ENCODE results near the gene FIGNL2. TPM values are rescaled to one million over a fixed set of nuclear protein-coding genes. Genes with fewer than 3 reads are reported as not detected.

Gene FIGNL2, protein sequence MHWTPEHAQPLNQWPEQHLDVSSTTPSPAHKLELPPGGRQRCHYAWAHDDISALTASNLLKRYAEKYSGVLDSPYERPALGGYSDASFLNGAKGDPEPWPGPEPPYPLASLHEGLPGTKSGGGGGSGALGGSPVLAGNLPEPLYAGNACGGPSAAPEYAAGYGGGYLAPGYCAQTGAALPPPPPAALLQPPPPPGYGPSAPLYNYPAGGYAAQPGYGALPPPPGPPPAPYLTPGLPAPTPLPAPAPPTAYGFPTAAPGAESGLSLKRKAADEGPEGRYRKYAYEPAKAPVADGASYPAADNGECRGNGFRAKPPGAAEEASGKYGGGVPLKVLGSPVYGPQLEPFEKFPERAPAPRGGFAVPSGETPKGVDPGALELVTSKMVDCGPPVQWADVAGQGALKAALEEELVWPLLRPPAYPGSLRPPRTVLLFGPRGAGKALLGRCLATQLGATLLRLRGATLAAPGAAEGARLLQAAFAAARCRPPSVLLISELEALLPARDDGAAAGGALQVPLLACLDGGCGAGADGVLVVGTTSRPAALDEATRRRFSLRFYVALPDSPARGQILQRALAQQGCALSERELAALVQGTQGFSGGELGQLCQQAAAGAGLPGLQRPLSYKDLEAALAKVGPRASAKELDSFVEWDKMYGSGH
- total RNA-seq (0.27 TPM), polyA plus RNA-seq (under 1 TPM in 2 of 4 donors, not detected in 2; 0.06 to 0.10 TPM)

DNA sequence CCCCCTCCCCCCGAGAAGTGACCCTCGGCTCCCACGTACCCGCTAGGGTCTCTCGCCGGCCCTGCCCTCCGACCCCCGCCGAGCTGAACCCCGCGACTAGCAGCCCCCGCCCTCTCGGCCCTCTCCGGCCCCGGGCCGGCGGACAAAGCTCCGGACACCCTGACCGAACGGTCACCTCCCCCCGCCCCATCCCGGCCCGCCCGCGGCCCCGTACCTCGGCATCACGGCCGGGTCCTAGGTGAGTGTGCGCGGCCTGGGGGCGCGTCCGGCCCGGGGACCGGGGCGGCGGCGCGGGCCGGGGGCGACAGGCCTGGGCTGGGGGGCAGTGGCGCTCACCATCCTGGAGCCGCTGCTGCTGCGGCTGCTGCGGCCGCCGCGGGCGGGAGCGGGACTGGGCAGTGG lies at the start of gene FIGNL2:
Gene FIGNL2 (minus strand): TSS at position 393 of the 402 bp plus-strand sequence. CDS start 26,305 bp downstream, outside the sequence.
- H3K4me3 ChIP-seq (ENCODE audit: low read depth, low read length) = no peak within 1 kb of the TSS
- Mint-ChIP-seq H3K27ac (no peak within 1 kb of the TSS), H3K4me1 (peaks cover 0 to 17% (median under 1%) of the 10 kb centered on the region in 4 donors), H3K9me3 (no peaks in the 10 kb centered on the region), H3K27me3 (peaks cover 80% of the 10 kb centered on the region), H3K4me3 (peak within 1 kb of the TSS in 2 of 4 donors; percentile 55 to 69), H3K36me3 (peaks cover 4% of the 10 kb centered on the region)
- H3K4me1 ChIP-seq (ENCODE audit: control insufficient read depth, insufficient read depth, low read length, poor library complexity, severe bottlenecking) = peaks cover 13% of the 10 kb centered on the region
- peaks cover 4% of the 10 kb centered on the region for H3K27me3 ChIP-seq (ENCODE audit: control insufficient read depth, insufficient read depth, low read length)
- H3K9me3 ChIP-seq (ENCODE audit: control insufficient read depth in 2 of 2, low read length in 2 of 2) = no peaks in the 10 kb centered on the region
- H3K27ac ChIP-seq (ENCODE audit: insufficient read depth, low read length, poor library complexity, severe bottlenecking) = no peak within 1 kb of the TSS
- ATAC-seq (ENCODE audit: low read depth in 2 of 2) (no peak), DNase-seq (no peak)
- H3K36me3 ChIP-seq (ENCODE audit: control insufficient read depth, insufficient read depth, low read length) = no peaks in the 10 kb centered on the region

- DNase-seq (no peak), ATAC-seq (ENCODE audit: low read depth in 2 of 2) (no peak)
- Histone ChIP-seq H3K27ac (ENCODE audit: insufficient read depth, low read length, poor library complexity, severe bottlenecking) (no peak overlapping the region), H3K4me3 (ENCODE audit: low read depth, low read length) (no peak overlapping the region), H3K9me3 (ENCODE audit: control insufficient read depth in 2 of 2, low read length in 2 of 2) (no peaks in the 10 kb centered on the region), H3K36me3 (ENCODE audit: control insufficient read depth, insufficient read depth, low read length) (no peaks in the 10 kb centered on the region), H3K27me3 (ENCODE audit: control insufficient read depth, insufficient read depth, low read length) (no peaks in the 10 kb centered on the region), H3K4me1 (ENCODE audit: control insufficient read depth, insufficient read depth, low read length, poor library complexity, severe bottlenecking) (no peaks in the 10 kb centered on the region)
- Mint-ChIP-seq H3K4me3 (no peak overlapping the region), H3K9me3 (no peaks in the 10 kb centered on the region), H3K27me3 (peaks cover 26% of the 10 kb centered on the region), H3K36me3 (no peaks in the 10 kb centered on the region), H3K4me1 (no peaks in the 10 kb centered on the region), H3K27ac (no peak overlapping the region)
Measured at GRCh38 chr12:51897181-51897580, 48.7 kb upstream of the FIGNL2 start.

GRCh38 chr12:51896236-51896635 lies 47.7 kb upstream of the FIGNL2 start:
- Mint-ChIP-seq H3K27me3 (peaks cover 30% of the 10 kb centered on the region), H3K9me3 (no peaks in the 10 kb centered on the region), H3K4me1 (no peaks in the 10 kb centered on the region), H3K36me3 (no peaks in the 10 kb centered on the region), H3K27ac (no peak overlapping the region), H3K4me3 (no peak overlapping the region)
- DNase-seq (no peak), ATAC-seq (ENCODE audit: low read depth in 2 of 2) (no peak)
- H3K36me3 ChIP-seq (ENCODE audit: control insufficient read depth, insufficient read depth, low read length) = no peaks in the 10 kb centered on the region
- no peak overlapping the region for H3K27ac ChIP-seq (ENCODE audit: insufficient read depth, low read length, poor library complexity, severe bottlenecking)
- H3K4me3 ChIP-seq (ENCODE audit: low read depth, low read length) = no peak overlapping the region
- H3K9me3 ChIP-seq (ENCODE audit: control insufficient read depth in 2 of 2, low read length in 2 of 2) = no peaks in the 10 kb centered on the region
- no peaks in the 10 kb centered on the region for H3K27me3 ChIP-seq (ENCODE audit: control insufficient read depth, insufficient read depth, low read length)
- no peaks in the 10 kb centered on the region for H3K4me1 ChIP-seq (ENCODE audit: control insufficient read depth, insufficient read depth, low read length, poor library complexity, severe bottlenecking)

DNA sequence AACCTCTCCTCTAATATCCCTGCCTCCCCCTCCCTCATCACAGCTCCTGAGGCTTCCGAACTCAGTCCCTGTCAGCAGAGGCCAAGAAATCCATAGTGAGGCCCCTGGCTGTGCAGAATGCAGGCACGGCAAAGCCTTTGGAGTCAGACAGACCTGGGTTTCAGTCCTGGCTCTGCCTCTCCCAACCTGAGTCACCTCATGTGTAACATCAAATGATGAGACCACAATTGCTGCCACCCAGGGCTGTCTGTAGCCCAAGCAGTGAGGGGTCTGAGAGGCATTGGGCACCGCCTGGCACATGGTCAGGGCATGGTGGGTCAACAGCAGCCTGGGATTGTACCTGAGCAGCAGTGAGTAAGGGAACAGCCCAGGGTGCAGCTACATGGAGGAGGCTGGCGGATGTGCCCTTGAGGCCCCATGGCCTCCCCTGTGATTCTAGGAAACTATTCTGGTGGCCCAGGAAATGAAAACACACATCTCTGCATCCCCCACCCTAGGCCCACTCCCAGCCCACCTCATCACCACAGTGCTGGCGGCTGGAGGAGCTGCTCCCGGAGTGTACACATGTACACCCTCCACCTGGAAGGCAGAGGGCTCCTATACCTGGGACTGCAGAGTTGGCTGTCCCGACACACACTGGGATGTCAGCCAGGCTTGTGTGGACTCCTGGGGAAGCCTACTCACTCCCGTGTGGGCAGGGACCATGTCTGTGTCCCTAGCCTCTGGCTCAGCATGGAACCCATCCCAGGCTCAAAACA lies 47.0 kb upstream of the FIGNL2 start:
- no peak overlapping the region for H3K4me3 ChIP-seq (ENCODE audit: low read depth, low read length)
- Mint-ChIP-seq H3K9me3 (no peaks in the 10 kb centered on the region), H3K4me1 (no peaks in the 10 kb centered on the region), H3K36me3 (no peaks in the 10 kb centered on the region), H3K27ac (no peak overlapping the region), H3K4me3 (no peak overlapping the region), H3K27me3 (peaks cover 30% of the 10 kb centered on the region)
- H3K27me3 ChIP-seq (ENCODE audit: control insufficient read depth, insufficient read depth, low read length) = no peaks in the 10 kb centered on the region
- ATAC-seq (ENCODE audit: low read depth in 2 of 2) (no peak), DNase-seq (no peak)
- no peak overlapping the region for H3K27ac ChIP-seq (ENCODE audit: insufficient read depth, low read length, poor library complexity, severe bottlenecking)
- H3K9me3 ChIP-seq (ENCODE audit: control insufficient read depth in 2 of 2, low read length in 2 of 2) = no peaks in the 10 kb centered on the region
- no peaks in the 10 kb centered on the region for H3K36me3 ChIP-seq (ENCODE audit: control insufficient read depth, insufficient read depth, low read length)
- no peaks in the 10 kb centered on the region for H3K4me1 ChIP-seq (ENCODE audit: control insufficient read depth, insufficient read depth, low read length, poor library complexity, severe bottlenecking)

GRCh38 chr12:51893786-51894185 lies 45.3 kb upstream of the FIGNL2 start:
- no peak for ATAC-seq (ENCODE audit: low read depth in 2 of 2)
- H3K27ac ChIP-seq (ENCODE audit: insufficient read depth, low read length, poor library complexity, severe bottlenecking) = no peak overlapping the region
- H3K4me1 Mint-ChIP-seq = no peaks in the 10 kb centered on the region
- no peaks in the 10 kb centered on the region for H3K9me3 Mint-ChIP-seq
- DNase-seq = no peak
- H3K4me3 Mint-ChIP-seq = no peak overlapping the region
- H3K4me1 ChIP-seq (ENCODE audit: control insufficient read depth, insufficient read depth, low read length, poor library complexity, severe bottlenecking) = no peaks in the 10 kb centered on the region
- H3K4me3 ChIP-seq (ENCODE audit: low read depth, low read length) = no peak overlapping the region
- no peaks in the 10 kb centered on the region for H3K36me3 Mint-ChIP-seq
- peaks cover 30% of the 10 kb centered on the region for H3K27me3 Mint-ChIP-seq
- no peak overlapping the region for H3K27ac Mint-ChIP-seq
- no peaks in the 10 kb centered on the region for H3K9me3 ChIP-seq (ENCODE audit: control insufficient read depth in 2 of 2, low read length in 2 of 2)
- H3K27me3 ChIP-seq (ENCODE audit: control insufficient read depth, insufficient read depth, low read length) = no peaks in the 10 kb centered on the region
- no peaks in the 10 kb centered on the region for H3K36me3 ChIP-seq (ENCODE audit: control insufficient read depth, insufficient read depth, low read length)

GRCh38 chr12:51891843-51892242 lies 43.3 kb upstream of the FIGNL2 start:
- H3K27ac Mint-ChIP-seq = no peak overlapping the region
- no peaks in the 10 kb centered on the region for H3K36me3 ChIP-seq (ENCODE audit: control insufficient read depth, insufficient read depth, low read length)
- no peaks in the 10 kb centered on the region for H3K4me1 ChIP-seq (ENCODE audit: control insufficient read depth, insufficient read depth, low read length, poor library complexity, severe bottlenecking)
- no peaks in the 10 kb centered on the region for H3K36me3 Mint-ChIP-seq
- H3K27me3 ChIP-seq (ENCODE audit: control insufficient read depth, insufficient read depth, low read length) = no peaks in the 10 kb centered on the region
- no peaks in the 10 kb centered on the region for H3K9me3 ChIP-seq (ENCODE audit: control insufficient read depth in 2 of 2, low read length in 2 of 2)
- H3K4me1 Mint-ChIP-seq = peaks cover 0 to 2% (median 0%) of the 10 kb centered on the region in 4 donors
- H3K4me3 ChIP-seq (ENCODE audit: low read depth, low read length) = no peak overlapping the region
- H3K9me3 Mint-ChIP-seq = no peaks in the 10 kb centered on the region
- H3K27me3 Mint-ChIP-seq = peaks cover 19% of the 10 kb centered on the region
- peak in 1 of 3 donors; percentile 7 for DNase-seq
- H3K27ac ChIP-seq (ENCODE audit: insufficient read depth, low read length, poor library complexity, severe bottlenecking) = no peak overlapping the region
- ATAC-seq (ENCODE audit: low read depth in 2 of 2) = no peak
- no peak overlapping the region for H3K4me3 Mint-ChIP-seq

DNA sequence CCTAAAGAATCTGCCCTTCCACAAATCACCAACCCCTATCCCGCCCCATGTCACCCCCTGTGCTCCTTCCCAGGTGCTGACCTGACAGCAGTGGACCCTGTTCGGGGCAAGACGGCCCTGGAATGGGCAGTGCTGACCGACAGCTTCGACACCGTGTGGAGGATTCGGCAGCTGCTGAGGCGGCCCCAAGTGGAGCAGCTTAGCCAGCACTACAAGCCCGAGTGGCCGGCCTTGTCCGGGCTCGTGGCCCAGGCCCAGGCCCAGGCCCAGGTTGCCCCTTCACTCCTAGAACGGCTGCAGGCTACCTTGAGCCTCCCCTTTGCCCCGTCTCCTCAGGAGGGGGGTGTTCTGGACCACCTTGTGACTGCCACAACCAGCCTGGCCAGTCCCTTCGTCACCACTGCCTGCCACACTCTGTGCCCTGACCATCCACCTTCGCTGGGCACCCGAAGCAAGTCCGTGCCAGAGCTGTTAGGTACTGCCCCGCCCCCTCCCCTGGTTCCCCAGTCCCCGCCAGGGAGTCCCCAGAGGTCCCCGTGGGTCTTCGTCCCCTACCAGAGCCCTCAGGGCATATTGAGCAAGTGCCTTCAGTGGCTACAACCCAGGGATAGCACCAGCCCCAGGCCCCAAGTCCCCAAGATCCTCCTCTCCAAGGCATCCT lies 42.1 kb upstream of the FIGNL2 start:
- no peak overlapping the region for H3K27ac Mint-ChIP-seq
- Histone ChIP-seq H3K27me3 (ENCODE audit: control insufficient read depth, insufficient read depth, low read length) (no peaks in the 10 kb centered on the region), H3K27ac (ENCODE audit: insufficient read depth, low read length, poor library complexity, severe bottlenecking) (no peak overlapping the region), H3K4me1 (ENCODE audit: control insufficient read depth, insufficient read depth, low read length, poor library complexity, severe bottlenecking) (peaks cover 4% of the 10 kb centered on the region), H3K9me3 (ENCODE audit: control insufficient read depth in 2 of 2, low read length in 2 of 2) (no peaks in the 10 kb centered on the region), H3K4me3 (ENCODE audit: low read depth, low read length) (no peak overlapping the region), H3K36me3 (ENCODE audit: control insufficient read depth, insufficient read depth, low read length) (no peaks in the 10 kb centered on the region)
- H3K36me3 Mint-ChIP-seq = no peaks in the 10 kb centered on the region
- no peak overlapping the region for H3K4me3 Mint-ChIP-seq
- peaks cover 5 to 13% (median 6%) of the 10 kb centered on the region in 4 donors for H3K4me1 Mint-ChIP-seq
- H3K9me3 Mint-ChIP-seq = no peaks in the 10 kb centered on the region
- no peak for DNase-seq
- peaks cover 19% of the 10 kb centered on the region for H3K27me3 Mint-ChIP-seq
- no peak for ATAC-seq (ENCODE audit: low read depth in 2 of 2)

Data from CD4-positive, CD25-positive, alpha-beta regulatory T cell (primary cell).